ENCODE data around the gene INSYN1. TPM values are rescaled to one million over a fixed set of nuclear protein-coding genes. Genes with fewer than 3 reads are reported as not detected.

INSYN1 gene
- total RNA-seq, 3 donors from 2014 or later, result 1.9 to 8.3 (median 2.0) TPM

DNA sequence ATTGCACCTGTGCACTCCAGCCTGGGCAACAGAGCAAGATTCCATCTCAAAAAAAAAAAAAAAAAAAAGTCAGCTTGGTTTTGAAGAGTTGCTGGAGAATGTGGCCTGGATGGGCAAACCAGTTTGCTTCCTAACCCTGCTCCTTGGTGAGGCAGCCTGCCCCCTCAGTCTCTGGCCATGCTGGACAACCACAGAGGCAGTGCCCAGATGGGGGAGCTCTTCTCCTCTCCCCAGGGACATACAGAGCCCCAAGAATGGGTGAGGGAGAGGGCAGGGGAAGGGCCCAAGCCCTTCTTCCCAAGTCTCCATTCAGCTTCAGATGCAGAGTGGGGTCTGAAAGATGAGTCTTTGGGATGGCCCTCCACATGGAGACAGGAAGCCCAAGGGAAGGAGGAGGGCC lies 41.0 kb downstream of the INSYN1 start:
- H3K4me1 ChIP-seq, result no peaks in the 10 kb centered on the region
- no peak for DNase-seq (ENCODE audit: low spot score in 2 of 2)
- H3K9me3 ChIP-seq, result no peaks in the 10 kb centered on the region
- no peaks in the 10 kb centered on the region for H3K27me3 ChIP-seq
- intact Hi-C loops (cut with DNase I; ENCODE audit: low total_unique reads), result no loop called here
- no peaks in the 10 kb centered on the region for H3K36me3 ChIP-seq
- no peak overlapping the region for H3K4me3 ChIP-seq
- TF ChIP-seq, protein P1, sequence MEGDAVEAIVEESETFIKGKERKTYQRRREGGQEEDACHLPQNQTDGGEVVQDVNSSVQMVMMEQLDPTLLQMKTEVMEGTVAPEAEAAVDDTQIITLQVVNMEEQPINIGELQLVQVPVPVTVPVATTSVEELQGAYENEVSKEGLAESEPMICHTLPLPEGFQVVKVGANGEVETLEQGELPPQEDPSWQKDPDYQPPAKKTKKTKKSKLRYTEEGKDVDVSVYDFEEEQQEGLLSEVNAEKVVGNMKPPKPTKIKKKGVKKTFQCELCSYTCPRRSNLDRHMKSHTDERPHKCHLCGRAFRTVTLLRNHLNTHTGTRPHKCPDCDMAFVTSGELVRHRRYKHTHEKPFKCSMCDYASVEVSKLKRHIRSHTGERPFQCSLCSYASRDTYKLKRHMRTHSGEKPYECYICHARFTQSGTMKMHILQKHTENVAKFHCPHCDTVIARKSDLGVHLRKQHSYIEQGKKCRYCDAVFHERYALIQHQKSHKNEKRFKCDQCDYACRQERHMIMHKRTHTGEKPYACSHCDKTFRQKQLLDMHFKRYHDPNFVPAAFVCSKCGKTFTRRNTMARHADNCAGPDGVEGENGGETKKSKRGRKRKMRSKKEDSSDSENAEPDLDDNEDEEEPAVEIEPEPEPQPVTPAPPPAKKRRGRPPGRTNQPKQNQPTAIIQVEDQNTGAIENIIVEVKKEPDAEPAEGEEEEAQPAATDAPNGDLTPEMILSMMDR (IDR thresholded peaks at IDR 0.05), result no peak
- TF ChIP-seq POLR2AphosphoS5 (IDR thresholded peaks at IDR 0.05) (no peak), POLR2A (IDR thresholded peaks at IDR 0.05) (no peak)
- H3K27ac ChIP-seq, result no peak overlapping the region

DNA sequence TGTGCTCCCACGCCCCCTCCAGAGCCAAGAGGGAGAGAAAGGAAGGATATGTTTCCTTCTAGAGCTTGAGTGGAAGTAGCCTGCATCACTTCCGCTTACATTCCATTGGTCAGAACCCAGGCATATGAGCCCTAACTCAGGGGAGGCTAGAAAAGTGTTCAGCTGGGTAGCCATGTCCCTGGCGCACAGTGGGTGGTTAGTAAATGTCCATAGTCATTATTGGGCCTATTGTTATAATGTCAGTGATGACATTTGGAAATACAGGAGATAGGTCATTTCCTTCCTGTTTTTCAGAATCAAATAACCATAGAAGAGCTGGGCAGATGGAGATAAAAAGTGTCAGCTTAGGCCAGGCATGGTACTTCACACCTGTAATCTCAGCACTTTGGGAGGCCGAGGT lies 41.6 kb downstream of the INSYN1 start:
- Histone ChIP-seq H3K4me3 (no peak overlapping the region), H3K4me1 (no peaks in the 10 kb centered on the region), H3K27ac (no peak overlapping the region), H3K36me3 (no peaks in the 10 kb centered on the region), H3K9me3 (no peaks in the 10 kb centered on the region), H3K27me3 (no peaks in the 10 kb centered on the region)
- intact Hi-C loops (cut with DNase I; ENCODE audit: low total_unique reads), result no loop called here
- TF ChIP-seq POLR2A (IDR thresholded peaks at IDR 0.05), result no peak
- no peak for TF ChIP-seq POLR2AphosphoS5 (IDR thresholded peaks at IDR 0.05)
- TF ChIP-seq, protein P1 (IDR thresholded peaks at IDR 0.05), result no peak
- DNase-seq (ENCODE audit: low spot score in 2 of 2), result no peak

DNA sequence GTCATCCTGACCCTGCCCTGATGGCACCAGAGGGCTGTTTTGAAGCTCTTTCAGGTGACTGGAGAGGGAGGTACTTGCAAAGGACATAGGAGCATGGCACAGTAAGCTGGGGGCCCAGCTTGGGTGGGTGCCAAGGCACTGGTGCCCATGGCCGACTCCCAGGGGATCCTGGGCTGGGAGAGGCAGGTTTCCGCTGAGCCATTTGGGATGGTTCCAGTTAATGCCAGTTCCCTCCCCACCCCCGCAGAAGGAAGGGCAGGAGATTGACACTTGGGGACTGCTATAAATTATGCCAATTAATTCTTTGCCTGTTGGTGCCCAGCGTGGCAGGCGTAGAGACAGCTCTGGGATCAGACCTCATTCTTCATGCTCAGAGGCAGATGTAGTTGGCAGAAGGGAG lies 42.8 kb downstream of the INSYN1 start:
- no peak for TF ChIP-seq POLR2A (IDR thresholded peaks at IDR 0.05)
- no peak for TF ChIP-seq POLR2AphosphoS5 (IDR thresholded peaks at IDR 0.05)
- TF ChIP-seq, protein P1 (IDR thresholded peaks at IDR 0.05), result no peak
- H3K4me3 ChIP-seq, result no peak overlapping the region
- H3K27me3 ChIP-seq, result no peaks in the 10 kb centered on the region
- no peak overlapping the region for H3K27ac ChIP-seq
- intact Hi-C loops (cut with DNase I; ENCODE audit: low total_unique reads), result no loop called here
- H3K4me1 ChIP-seq, result no peaks in the 10 kb centered on the region
- H3K36me3 ChIP-seq, result no peaks in the 10 kb centered on the region
- no peak for DNase-seq (ENCODE audit: low spot score in 2 of 2)
- H3K9me3 ChIP-seq, result no peaks in the 10 kb centered on the region

DNA sequence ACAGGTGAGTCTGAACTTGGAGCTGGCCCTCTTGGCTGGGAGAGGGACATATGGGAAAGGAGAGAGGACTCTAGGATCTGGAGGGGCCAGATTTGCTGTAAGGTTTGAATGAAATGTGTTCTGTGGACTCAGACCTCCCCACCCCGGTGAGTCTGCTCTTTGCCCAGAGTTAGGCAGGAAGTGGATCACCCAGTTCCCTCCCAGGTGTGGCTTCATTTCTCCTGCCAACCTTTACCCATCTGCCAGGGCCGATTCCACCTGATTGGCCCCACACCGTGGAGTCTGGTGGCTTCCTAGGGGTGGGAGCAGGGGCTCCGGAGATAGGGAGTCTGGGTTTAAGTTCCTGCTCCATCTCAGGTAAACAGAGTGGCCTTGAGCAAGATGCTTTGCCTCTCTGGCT lies 43.5 kb downstream of the INSYN1 start:
- no peaks in the 10 kb centered on the region for H3K9me3 ChIP-seq
- no peak for DNase-seq (ENCODE audit: low spot score in 2 of 2)
- intact Hi-C loops (cut with DNase I; ENCODE audit: low total_unique reads), result no loop called here
- H3K27ac ChIP-seq, result no peak overlapping the region
- TF ChIP-seq, protein P1 (IDR thresholded peaks at IDR 0.05), result no peak
- TF ChIP-seq POLR2A (IDR thresholded peaks at IDR 0.05) (no peak), POLR2AphosphoS5 (IDR thresholded peaks at IDR 0.05) (no peak)
- H3K27me3 ChIP-seq, result no peaks in the 10 kb centered on the region
- H3K4me1 ChIP-seq, result no peaks in the 10 kb centered on the region
- no peak overlapping the region for H3K4me3 ChIP-seq
- no peaks in the 10 kb centered on the region for H3K36me3 ChIP-seq

DNA sequence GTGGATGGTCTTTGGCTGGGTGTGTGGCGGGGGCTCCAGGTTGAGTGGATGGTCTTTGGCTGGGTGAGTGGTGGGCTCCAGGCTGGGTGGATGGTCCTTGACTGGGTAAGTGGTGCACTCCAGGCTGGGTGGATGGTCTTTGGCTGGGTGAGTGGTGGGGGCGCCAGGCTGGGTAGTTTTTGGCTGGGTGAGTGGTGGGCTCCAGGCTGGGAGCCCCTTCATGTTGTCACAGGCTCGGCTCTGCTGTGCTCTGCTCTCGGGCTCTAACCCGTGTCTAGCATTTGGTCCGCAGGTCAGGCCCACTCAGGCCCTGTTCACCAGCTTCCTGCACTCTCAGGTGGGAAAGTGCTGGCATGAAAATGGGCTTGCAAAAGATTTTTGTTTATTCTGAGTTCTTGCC lies 43.9 kb downstream of the INSYN1 start:
- Histone ChIP-seq H3K36me3 (no peaks in the 10 kb centered on the region), H3K27me3 (no peaks in the 10 kb centered on the region), H3K27ac (no peak overlapping the region), H3K4me1 (no peaks in the 10 kb centered on the region), H3K9me3 (no peaks in the 10 kb centered on the region), H3K4me3 (no peak overlapping the region)
- no peak for DNase-seq (ENCODE audit: low spot score in 2 of 2)
- TF ChIP-seq POLR2A (IDR thresholded peaks at IDR 0.05), result no peak
- TF ChIP-seq POLR2AphosphoS5 (IDR thresholded peaks at IDR 0.05), result no peak
- TF ChIP-seq, protein P1 (IDR thresholded peaks at IDR 0.05), result no peak
- intact Hi-C loops (cut with DNase I; ENCODE audit: low total_unique reads), result no loop called here
